HEK293 (cell line): ENCODE data around the gene PEPD.
A peak's percentile ranks its signal among the peaks of the same experiment; 100 is the strongest.

Experiments used
- CTCF ChIA-PET: fragments of 350-600 bp; formaldehyde crosslinking; extraction: SDS; loops from one replicate; lab custom pipeline; 2021; ENCODE audit warnings: antibody characterized with exemption; lab: Yijun Ruan, JAX
- POLR2A ChIA-PET: fragments of 300-600 bp; formaldehyde crosslinking; extraction: SDS; loops from one replicate; lab custom pipeline; 2020; ENCODE audit warnings: antibody characterized with exemption, inconsistent platforms; lab: Yijun Ruan, JAX
- H3K27ac ChIP-seq: fragments of 200-500 bp; sonication (Bioruptor generic); 2 replicates; pipeline ENCODE4 v1.5.1; 2014; ENCODE audit warnings: low read depth, low read length, control low read depth, inconsistent platforms; ENCODE audit errors: extremely low read depth
- H3K36me3 ChIP-seq, 2 experiments: fragments of 200-500 bp in 1 of 2; sonication (Bioruptor generic) in 1 of 2; 1 replicate in 1 of 2; 2 replicates in 1 of 2; pipeline ENCODE4 v1.5.1; 2014 to 2017; ENCODE audit warnings: inconsistent platforms in 2 of 2, low read length in 2 of 2; ENCODE audit not compliant: control insufficient read depth in 2 of 2, insufficient read depth in 1 of 2
- H3K4me1 ChIP-seq: fragments of 200-500 bp; sonication (Bioruptor generic); 2 replicates; pipeline ENCODE4 v1.5.1; 2014; ENCODE audit warnings: mild to moderate bottlenecking, low read length, inconsistent platforms; ENCODE audit not compliant: control insufficient read depth, insufficient read depth
- H3K4me3 ChIP-seq: 2 replicates; pipeline ENCODE4 v1.5.1; 2011; ENCODE audit warnings: low read depth, mild to moderate bottlenecking, control low read depth, low read length, moderate library complexity
- H3K9me3 ChIP-seq: fragments of 200-500 bp; sonication (Bioruptor generic); 2 replicates; pipeline ENCODE4 v1.5.1; 2014; ENCODE audit warnings: low read depth, low read length, inconsistent platforms; ENCODE audit not compliant: control insufficient read depth, insufficient read depth
- GLIS1 ChIP-seq: fragments of 450-650 bp; formaldehyde crosslinking; IDR thresholded peaks from 2 replicates; pipeline ENCODE4 v1.5.1; 2016; ENCODE audit warnings: missing biosample characterization, missing genetic modification characterization
- GLIS2 ChIP-seq: fragments of 450-650 bp; formaldehyde crosslinking; IDR thresholded peaks from 2 replicates; pipeline ENCODE4 v1.5.1; 2016; ENCODE audit warnings: missing biosample characterization, missing genetic modification characterization
- IKZF3 ChIP-seq: fragments of 450-650 bp; IDR thresholded peaks from 2 replicates; pipeline ENCODE4 v1.5.0; 2018; ENCODE audit warnings: missing biosample characterization, mild to moderate bottlenecking, missing genetic modification characterization, moderate library complexity
- SALL2 ChIP-seq: fragments of 450-650 bp; formaldehyde crosslinking; IDR thresholded peaks from 2 replicates; pipeline ENCODE4 v1.5.0; 2017; ENCODE audit warnings: missing biosample characterization, mild to moderate bottlenecking, missing genetic modification characterization, borderline replicate concordance
- SP7 ChIP-seq: fragments of 450-650 bp; formaldehyde crosslinking; IDR thresholded peaks from 2 replicates; pipeline ENCODE4 v1.5.1; 2016; ENCODE audit warnings: missing biosample characterization, missing genetic modification characterization
- YY1 ChIP-seq: fragments of 450-650 bp; formaldehyde crosslinking; IDR thresholded peaks from 2 replicates; pipeline ENCODE4 v1.5.1; 2018; ENCODE audit warnings: missing biosample characterization, missing genetic modification characterization
- ZBTB17 ChIP-seq: fragments of 450-650 bp; formaldehyde crosslinking; IDR thresholded peaks from 2 replicates; pipeline ENCODE4 v1.5.1; 2016; ENCODE audit warnings: missing biosample characterization, missing genetic modification characterization
- ZBTB20 ChIP-seq: fragments of 450-650 bp; formaldehyde crosslinking; IDR thresholded peaks from 2 replicates; pipeline ENCODE4 v1.5.1; 2016; ENCODE audit warnings: missing biosample characterization, missing genetic modification characterization
- ZBTB8A ChIP-seq: fragments of 450-650 bp; formaldehyde crosslinking; IDR thresholded peaks from 2 replicates; pipeline ENCODE4 v1.5.1; 2016; ENCODE audit warnings: missing biosample characterization, missing genetic modification characterization
- ZIC2 ChIP-seq: fragments of 450-650 bp; formaldehyde crosslinking; IDR thresholded peaks from 2 replicates; pipeline ENCODE4 v1.5.1; 2016; ENCODE audit warnings: missing biosample characterization, missing genetic modification characterization
- ZNF223 ChIP-seq: fragments of 450-650 bp; formaldehyde crosslinking; IDR thresholded peaks from 2 replicates; pipeline ENCODE4 v1.5.1; 2016; ENCODE audit warnings: missing biosample characterization, missing genetic modification characterization
- ZNF335 ChIP-seq: fragments of 450-650 bp; formaldehyde crosslinking; conservative IDR thresholded peaks from 2 replicates; pipeline ENCODE4 v1.5.1; 2016; ENCODE audit warnings: missing biosample characterization, missing genetic modification characterization
- ZNF404 ChIP-seq: fragments of 450-650 bp; formaldehyde crosslinking; IDR thresholded peaks from 2 replicates; pipeline ENCODE4 v1.5.1; 2017; ENCODE audit warnings: missing biosample characterization, missing genetic modification characterization
- ZNF423 ChIP-seq: fragments of 450-650 bp; formaldehyde crosslinking; IDR thresholded peaks from 2 replicates; pipeline ENCODE4 v1.5.1; 2016; ENCODE audit warnings: missing biosample characterization, missing genetic modification characterization
- ZNF529 ChIP-seq: fragments of 450-650 bp; formaldehyde crosslinking; IDR thresholded peaks from 2 replicates; pipeline ENCODE4 v1.5.1; 2017; ENCODE audit warnings: missing genetic modification characterization, missing biosample characterization; ENCODE audit not compliant: insufficient replicate concordance
- ZNF544 ChIP-seq: fragments of 450-650 bp; formaldehyde crosslinking; IDR thresholded peaks from 2 replicates; pipeline ENCODE4 v1.5.0; 2017; ENCODE audit warnings: missing biosample characterization, missing genetic modification characterization
- ZNF558 ChIP-seq: fragments of 450-650 bp; formaldehyde crosslinking; IDR thresholded peaks from 2 replicates; pipeline ENCODE4 v1.5.1; 2016; ENCODE audit warnings: missing biosample characterization, missing genetic modification characterization
- ZNF560 ChIP-seq: fragments of 450-650 bp; formaldehyde crosslinking; IDR thresholded peaks from 2 replicates; pipeline ENCODE4 v1.5.1; 2017; ENCODE audit warnings: missing biosample characterization, missing genetic modification characterization, borderline replicate concordance
- ZNF571 ChIP-seq: fragments of 450-650 bp; formaldehyde crosslinking; IDR thresholded peaks from 2 replicates; pipeline ENCODE4 v1.5.0; 2017; ENCODE audit warnings: missing biosample characterization, missing genetic modification characterization
- TF ChIP-seq, protein P1 (sequence below): fragments of 450-650 bp; formaldehyde crosslinking; IDR thresholded peaks from 2 replicates; pipeline ENCODE4 v1.5.1; 2016; ENCODE audit warnings: missing biosample characterization, missing genetic modification characterization
- TF ChIP-seq, protein P2 (sequence below): fragments of 450-650 bp; formaldehyde crosslinking; IDR thresholded peaks from 2 replicates; pipeline ENCODE4 v1.5.1; 2016; ENCODE audit warnings: missing biosample characterization, missing genetic modification characterization
- TF ChIP-seq, protein P3 (sequence below): fragments of 450-650 bp; formaldehyde crosslinking; IDR thresholded peaks from 2 replicates; pipeline ENCODE4 v1.5.1; 2016; ENCODE audit warnings: missing biosample characterization, missing genetic modification characterization
- TF ChIP-seq, protein P4 (sequence below): fragments of 450-650 bp; formaldehyde crosslinking; IDR thresholded peaks from 2 replicates; pipeline ENCODE4 v1.5.1; 2017; ENCODE audit warnings: missing biosample characterization, mild to moderate bottlenecking, missing genetic modification characterization, moderate library complexity
- TF ChIP-seq, protein P5 (sequence below): fragments of 450-650 bp; formaldehyde crosslinking; IDR thresholded peaks from 2 replicates; pipeline ENCODE4 v1.5.1; 2016; ENCODE audit warnings: missing biosample characterization, missing genetic modification characterization

The PEPD gene

DNA sequence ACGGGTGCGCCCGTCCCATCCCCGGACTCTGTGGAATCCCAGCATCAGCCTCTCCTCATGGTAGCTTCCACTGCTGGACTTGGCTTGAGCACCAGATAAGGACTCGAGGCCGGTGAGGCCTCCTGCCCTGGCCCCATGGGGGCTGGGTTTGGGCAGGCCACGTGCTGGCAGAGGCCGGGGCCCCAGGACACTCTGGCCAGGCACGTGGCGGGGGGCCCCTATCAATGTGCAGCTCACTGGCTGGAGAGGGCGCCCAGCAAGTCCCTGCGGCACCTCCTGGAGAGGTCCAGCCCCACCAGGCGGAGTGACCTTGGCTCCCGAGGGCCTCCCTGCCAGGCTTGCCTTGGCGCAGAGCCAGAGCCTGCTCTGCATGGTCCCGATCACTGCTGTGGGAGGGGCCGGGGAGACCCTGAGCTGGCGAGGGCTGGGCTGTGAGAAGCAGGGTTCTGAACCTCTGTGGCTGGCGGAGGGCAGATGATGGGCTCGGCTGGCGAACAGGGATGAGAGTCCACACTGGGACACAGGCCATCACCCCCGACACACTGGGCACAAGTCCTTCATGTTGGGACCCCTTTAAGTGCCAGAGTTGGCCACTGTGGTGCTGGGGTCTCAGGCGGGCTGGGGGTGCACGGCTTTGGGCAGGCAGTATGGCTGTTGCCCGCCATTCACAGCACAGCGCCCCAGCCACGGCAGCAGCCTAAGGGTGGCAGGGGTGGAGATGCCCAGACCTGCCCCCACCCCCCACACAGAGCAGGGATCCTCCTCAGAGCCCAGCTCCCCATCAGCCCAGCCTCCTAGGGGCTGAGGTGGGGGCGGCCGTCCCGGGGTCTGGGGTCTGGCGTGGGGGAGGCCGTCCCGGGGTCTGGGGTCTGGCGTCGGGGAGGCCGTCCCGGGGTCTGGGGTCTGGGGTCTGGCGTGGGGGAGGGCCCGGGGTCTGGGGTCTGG is 129.0 kb downstream of the PEPD start:
- Histone ChIP-seq H3K9me3 (no peaks in the 10 kb centered on the region), H3K4me3 (no peak overlapping the region), H3K36me3 (peaks cover 0 to under 1% of the 10 kb centered on the region in 2 experiments; a peak in 1 of 3 replicates), H3K27ac (peak overlapping the region; percentile 16; the same call in 1 of the 2 replicates), H3K4me1 (peaks cover 22% of the 10 kb centered on the region)
- CTCF ChIA-PET: interaction anchor here (0.7 to 1.8 kb wide), 9 partner anchors 16 to 379 kb away, joined by 3 to 9 read pairs (median 4); partner anchors contain the start of gene CEBPA
- POLR2A ChIA-PET: interaction anchor here (0.6 to 1.8 kb wide), 4 partner anchors 14 to 370 kb away, joined by 3 to 5 read pairs (median 4); no protein-coding TSS in a partner anchor
- TF ChIP-seq ZNF571 (tag by site-specific recombination): peak; percentile 59; the same call in 1 of the 2 replicates
- TF ChIP-seq ZNF335 (tag by site-specific recombination): no peak
- TF ChIP-seq ZNF404 (tag by site-specific recombination): no peak
- TF ChIP-seq, protein P1, sequence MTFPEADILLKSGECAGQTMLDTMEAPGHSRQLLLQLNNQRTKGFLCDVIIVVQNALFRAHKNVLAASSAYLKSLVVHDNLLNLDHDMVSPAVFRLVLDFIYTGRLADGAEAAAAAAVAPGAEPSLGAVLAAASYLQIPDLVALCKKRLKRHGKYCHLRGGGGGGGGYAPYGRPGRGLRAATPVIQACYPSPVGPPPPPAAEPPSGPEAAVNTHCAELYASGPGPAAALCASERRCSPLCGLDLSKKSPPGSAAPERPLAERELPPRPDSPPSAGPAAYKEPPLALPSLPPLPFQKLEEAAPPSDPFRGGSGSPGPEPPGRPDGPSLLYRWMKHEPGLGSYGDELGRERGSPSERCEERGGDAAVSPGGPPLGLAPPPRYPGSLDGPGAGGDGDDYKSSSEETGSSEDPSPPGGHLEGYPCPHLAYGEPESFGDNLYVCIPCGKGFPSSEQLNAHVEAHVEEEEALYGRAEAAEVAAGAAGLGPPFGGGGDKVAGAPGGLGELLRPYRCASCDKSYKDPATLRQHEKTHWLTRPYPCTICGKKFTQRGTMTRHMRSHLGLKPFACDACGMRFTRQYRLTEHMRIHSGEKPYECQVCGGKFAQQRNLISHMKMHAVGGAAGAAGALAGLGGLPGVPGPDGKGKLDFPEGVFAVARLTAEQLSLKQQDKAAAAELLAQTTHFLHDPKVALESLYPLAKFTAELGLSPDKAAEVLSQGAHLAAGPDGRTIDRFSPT: peak; percentile 70
- TF ChIP-seq SP7: no peak
- TF ChIP-seq, protein P2, sequence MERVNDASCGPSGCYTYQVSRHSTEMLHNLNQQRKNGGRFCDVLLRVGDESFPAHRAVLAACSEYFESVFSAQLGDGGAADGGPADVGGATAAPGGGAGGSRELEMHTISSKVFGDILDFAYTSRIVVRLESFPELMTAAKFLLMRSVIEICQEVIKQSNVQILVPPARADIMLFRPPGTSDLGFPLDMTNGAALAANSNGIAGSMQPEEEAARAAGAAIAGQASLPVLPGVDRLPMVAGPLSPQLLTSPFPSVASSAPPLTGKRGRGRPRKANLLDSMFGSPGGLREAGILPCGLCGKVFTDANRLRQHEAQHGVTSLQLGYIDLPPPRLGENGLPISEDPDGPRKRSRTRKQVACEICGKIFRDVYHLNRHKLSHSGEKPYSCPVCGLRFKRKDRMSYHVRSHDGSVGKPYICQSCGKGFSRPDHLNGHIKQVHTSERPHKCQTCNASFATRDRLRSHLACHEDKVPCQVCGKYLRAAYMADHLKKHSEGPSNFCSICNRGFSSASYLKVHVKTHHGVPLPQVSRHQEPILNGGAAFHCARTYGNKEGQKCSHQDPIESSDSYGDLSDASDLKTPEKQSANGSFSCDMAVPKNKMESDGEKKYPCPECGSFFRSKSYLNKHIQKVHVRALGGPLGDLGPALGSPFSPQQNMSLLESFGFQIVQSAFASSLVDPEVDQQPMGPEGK (tag by site-specific recombination): peak; percentile 70; the same call in 1 of the 2 replicates
- TF ChIP-seq, protein P3, sequence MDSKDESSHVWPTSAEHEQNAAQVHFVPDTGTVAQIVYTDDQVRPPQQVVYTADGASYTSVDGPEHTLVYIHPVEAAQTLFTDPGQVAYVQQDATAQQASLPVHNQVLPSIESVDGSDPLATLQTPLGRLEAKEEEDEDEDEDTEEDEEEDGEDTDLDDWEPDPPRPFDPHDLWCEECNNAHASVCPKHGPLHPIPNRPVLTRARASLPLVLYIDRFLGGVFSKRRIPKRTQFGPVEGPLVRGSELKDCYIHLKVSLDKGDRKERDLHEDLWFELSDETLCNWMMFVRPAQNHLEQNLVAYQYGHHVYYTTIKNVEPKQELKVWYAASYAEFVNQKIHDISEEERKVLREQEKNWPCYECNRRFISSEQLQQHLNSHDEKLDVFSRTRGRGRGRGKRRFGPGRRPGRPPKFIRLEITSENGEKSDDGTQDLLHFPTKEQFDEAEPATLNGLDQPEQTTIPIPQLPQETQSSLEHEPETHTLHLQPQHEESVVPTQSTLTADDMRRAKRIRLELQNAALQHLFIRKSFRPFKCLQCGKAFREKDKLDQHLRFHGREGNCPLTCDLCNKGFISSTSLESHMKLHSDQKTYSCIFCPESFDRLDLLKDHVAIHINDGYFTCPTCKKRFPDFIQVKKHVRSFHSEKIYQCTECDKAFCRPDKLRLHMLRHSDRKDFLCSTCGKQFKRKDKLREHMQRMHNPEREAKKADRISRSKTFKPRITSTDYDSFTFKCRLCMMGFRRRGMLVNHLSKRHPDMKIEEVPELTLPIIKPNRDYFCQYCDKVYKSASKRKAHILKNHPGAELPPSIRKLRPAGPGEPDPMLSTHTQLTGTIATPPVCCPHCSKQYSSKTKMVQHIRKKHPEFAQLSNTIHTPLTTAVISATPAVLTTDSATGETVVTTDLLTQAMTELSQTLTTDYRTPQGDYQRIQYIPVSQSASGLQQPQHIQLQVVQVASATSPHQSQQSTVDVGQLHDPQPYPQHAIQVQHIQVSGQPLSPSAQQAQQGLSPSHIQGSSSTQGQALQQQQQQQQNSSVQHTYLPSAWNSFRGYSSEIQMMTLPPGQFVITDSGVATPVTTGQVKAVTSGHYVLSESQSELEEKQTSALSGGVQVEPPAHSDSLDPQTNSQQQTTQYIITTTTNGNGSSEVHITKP (tag by site-specific recombination): peak; percentile 40
- TF ChIP-seq ZBTB20 (tag by site-specific recombination): peak; percentile 76
- TF ChIP-seq ZNF223 (tag by site-specific recombination): no peak
- TF ChIP-seq, protein P4, sequence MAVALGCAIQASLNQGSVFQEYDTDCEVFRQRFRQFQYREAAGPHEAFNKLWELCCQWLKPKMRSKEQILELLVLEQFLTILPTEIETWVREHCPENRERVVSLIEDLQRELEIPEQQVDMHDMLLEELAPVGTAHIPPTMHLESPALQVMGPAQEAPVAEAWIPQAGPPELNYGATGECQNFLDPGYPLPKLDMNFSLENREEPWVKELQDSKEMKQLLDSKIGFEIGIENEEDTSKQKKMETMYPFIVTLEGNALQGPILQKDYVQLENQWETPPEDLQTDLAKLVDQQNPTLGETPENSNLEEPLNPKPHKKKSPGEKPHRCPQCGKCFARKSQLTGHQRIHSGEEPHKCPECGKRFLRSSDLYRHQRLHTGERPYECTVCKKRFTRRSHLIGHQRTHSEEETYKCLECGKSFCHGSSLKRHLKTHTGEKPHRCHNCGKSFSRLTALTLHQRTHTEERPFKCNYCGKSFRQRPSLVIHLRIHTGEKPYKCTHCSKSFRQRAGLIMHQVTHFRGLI: peak; percentile 71; the same call in 1 of the 2 replicates
- TF ChIP-seq, protein P5, sequence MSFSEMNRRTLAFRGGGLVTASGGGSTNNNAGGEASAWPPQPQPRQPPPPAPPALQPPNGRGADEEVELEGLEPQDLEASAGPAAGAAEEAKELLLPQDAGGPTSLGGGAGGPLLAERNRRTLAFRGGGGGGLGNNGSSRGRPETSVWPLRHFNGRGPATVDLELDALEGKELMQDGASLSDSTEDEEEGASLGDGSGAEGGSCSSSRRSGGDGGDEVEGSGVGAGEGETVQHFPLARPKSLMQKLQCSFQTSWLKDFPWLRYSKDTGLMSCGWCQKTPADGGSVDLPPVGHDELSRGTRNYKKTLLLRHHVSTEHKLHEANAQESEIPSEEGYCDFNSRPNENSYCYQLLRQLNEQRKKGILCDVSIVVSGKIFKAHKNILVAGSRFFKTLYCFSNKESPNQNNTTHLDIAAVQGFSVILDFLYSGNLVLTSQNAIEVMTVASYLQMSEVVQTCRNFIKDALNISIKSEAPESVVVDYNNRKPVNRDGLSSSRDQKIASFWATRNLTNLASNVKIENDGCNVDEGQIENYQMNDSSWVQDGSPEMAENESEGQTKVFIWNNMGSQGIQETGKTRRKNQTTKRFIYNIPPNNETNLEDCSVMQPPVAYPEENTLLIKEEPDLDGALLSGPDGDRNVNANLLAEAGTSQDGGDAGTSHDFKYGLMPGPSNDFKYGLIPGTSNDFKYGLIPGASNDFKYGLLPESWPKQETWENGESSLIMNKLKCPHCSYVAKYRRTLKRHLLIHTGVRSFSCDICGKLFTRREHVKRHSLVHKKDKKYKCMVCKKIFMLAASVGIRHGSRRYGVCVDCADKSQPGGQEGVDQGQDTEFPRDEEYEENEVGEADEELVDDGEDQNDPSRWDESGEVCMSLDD (tag by site-specific recombination): peak; percentile 53
- peak; percentile 92 for TF ChIP-seq GLIS1 (tag by site-specific recombination)
- peak; percentile 100 for TF ChIP-seq ZIC2 (tag by site-specific recombination)
- TF ChIP-seq ZBTB8A: peak; percentile 49; the same call in 1 of the 2 replicates
- TF ChIP-seq SALL2 (tag by site-specific recombination): 0 out of 2 replicates have a peak, but pooled peaks have one; percentile 10
- no peak for TF ChIP-seq YY1 (tag by site-specific recombination)
- peak; percentile 96 for TF ChIP-seq ZNF423
- TF ChIP-seq ZNF558 (tag by site-specific recombination): no peak
- TF ChIP-seq GLIS2 (tag by site-specific recombination): peak; percentile 90
- TF ChIP-seq ZBTB17 (tag by site-specific recombination): peak; percentile 41
- TF ChIP-seq ZNF544 (tag by site-specific recombination): 0 out of 2 replicates have a peak, but pooled peaks have one; percentile 56
- TF ChIP-seq IKZF3 (tag by site-specific recombination): peak; percentile 47; the same call in 1 of the 2 replicates
- TF ChIP-seq ZNF560 (tag by site-specific recombination): no peak
- no peak for TF ChIP-seq ZNF529 (tag by site-specific recombination)
